GM12874 (cell line): Measurements from ENCODE around the gene GLRX3.

Source experiments
- TF ChIP-seq, protein P1 (sequence below): IDR thresholded peaks from 2 replicates; pipeline ENCODE4 v1.5.1; 2011; ENCODE audit warnings: low read depth, mild to moderate bottlenecking, control low read depth, low read length, moderate library complexity; ENCODE audit not compliant: insufficient read depth

GLRX3 gene

DNA sequence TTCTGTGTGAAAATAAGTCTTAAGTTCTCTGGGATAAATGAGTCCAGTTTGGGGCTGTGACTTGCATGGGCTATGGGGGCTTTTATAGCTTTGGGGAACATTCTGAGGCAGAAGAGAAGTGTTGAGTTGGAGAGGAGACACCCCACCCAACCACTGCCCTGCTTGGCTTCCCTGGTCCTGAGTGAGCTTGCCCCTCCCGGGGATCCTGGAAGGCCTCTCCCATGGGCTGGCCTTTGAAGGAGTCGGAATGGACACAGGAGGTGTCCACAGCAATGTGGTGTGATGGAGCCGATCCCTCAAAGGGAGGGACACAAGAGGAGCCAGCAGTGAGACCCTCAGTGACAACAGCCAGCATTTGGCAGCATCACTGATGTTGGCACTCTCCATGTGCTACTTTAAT lies 89.8 kb downstream of the GLRX3 start:
- TF ChIP-seq, protein P1, sequence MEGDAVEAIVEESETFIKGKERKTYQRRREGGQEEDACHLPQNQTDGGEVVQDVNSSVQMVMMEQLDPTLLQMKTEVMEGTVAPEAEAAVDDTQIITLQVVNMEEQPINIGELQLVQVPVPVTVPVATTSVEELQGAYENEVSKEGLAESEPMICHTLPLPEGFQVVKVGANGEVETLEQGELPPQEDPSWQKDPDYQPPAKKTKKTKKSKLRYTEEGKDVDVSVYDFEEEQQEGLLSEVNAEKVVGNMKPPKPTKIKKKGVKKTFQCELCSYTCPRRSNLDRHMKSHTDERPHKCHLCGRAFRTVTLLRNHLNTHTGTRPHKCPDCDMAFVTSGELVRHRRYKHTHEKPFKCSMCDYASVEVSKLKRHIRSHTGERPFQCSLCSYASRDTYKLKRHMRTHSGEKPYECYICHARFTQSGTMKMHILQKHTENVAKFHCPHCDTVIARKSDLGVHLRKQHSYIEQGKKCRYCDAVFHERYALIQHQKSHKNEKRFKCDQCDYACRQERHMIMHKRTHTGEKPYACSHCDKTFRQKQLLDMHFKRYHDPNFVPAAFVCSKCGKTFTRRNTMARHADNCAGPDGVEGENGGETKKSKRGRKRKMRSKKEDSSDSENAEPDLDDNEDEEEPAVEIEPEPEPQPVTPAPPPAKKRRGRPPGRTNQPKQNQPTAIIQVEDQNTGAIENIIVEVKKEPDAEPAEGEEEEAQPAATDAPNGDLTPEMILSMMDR, result no peak

DNA sequence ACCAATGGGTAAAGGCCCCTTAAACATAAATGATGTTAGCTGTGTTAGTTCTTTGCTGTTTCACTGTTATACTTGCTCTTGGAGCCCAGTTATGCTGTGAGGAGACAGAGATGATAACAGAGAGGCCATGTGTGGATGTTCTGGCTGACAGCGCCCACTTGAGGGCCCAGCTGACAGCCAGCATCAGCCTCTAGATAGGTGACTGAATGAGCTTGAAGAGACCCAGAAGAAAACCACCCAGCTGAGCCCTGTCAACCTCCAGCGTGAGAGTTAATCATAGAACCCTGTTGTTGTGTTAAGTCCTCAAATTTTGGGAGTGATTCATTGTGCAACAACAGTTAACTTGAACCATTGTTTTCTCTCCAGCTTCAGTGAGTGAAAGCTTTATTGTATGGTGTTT lies 91.7 kb downstream of the GLRX3 start:
- TF ChIP-seq, protein P1, result no peak
